ENCODE results near the gene MYCBP2.
"Not testable (repeated sequence)": the region's sequence is repeated elsewhere in the genome, so short reads cannot be mapped to it uniquely, and the experiment has no call there.

Gene MYCBP2

DNA sequence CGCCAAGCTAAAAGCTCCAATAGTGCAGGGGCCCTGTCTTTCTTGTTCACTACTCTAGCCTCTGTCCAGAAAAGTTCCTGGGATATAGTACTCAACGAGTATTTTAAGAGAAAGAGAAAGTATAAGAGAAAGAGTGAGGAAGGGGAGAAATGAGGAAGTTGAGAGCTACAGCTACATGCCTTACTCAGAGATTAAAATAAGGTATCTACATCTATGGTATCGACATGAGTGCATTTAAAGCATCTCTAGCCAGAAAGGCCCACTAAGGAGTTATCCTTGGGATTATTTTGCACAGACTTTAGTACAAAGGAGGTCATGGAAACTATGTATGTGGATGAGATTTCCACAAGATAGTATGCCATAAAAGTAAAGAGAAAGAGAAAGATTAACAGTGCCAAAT, 28.5 kb downstream of the MYCBP2 start:
- no peak for DNase-seq

- no peak for DNase-seq
Measured at GRCh38 chr13:77291774-77292173, 35.1 kb downstream of the MYCBP2 start.

DNA sequence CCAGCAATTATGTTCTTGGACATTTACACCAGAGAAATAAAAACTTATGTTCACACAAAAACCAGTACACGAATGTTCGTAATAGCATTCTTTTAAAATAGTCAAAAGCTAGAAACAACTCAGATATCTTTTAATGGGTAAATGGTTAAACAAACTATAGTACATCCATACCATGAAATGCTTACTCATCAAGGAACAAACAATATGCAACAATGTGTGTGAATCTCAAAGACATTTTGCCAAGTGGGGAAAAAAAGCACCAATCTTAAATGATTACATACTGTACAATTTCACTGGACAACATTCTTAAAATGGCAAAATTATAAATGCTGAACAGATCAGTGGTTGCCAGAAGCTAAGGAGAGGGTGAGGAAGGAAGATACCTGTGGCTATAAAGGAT, 36.6 kb downstream of the MYCBP2 start:
- DNase-seq: no peak

DNA sequence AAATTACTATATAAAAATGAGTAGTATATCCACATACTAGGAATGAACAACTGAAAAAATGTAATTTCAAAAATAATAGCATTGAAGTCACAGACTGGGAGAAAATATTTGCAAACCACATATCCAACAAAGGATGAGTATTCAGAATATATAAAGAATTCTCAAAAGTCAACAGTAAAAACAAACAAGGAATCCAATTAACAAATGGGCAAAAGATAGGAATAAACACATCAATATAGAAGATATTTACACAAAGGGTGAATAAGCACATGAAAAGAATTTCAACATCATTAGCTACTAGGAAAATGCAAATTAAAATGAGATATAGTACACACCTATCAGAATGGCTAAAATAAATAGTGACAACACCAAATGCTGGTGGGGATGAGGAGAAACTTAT, 37.0 kb downstream of the MYCBP2 start:
- no peak for DNase-seq

DNA sequence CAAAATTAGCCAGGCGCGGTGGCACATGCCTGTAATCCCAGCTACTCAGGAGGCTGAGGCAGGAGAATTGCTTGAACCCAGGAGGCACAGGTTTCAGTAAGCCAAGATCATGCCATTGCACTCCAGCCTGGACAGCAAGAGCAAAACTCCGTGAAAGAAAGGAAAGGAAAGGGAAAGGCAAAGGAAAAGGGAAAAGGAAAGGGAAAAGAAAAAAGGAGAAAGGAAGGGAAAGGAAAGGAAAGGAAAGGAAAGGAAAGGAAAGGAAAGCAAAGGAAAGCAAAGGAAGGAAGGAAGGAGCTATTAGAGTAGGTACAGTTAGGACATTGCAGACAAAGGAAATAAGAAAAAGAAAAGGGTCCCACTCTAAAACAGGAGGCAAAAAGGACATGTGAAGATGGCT, 41.3 kb downstream of the MYCBP2 start:
- not testable (repeated sequence) for DNase-seq

GRCh38 chr13:77285098-77285497, 41.8 kb downstream of the MYCBP2 start:
- DNase-seq: no peak

- no peak for DNase-seq
Measured at GRCh38 chr13:77274126-77274525, 52.8 kb downstream of the MYCBP2 start.

- DNase-seq: no peak
Measured at GRCh38 chr13:77269141-77269540, 57.8 kb downstream of the MYCBP2 start.

- DNase-seq: no peak
Measured at GRCh38 chr13:77267362-77267761, 59.5 kb downstream of the MYCBP2 start.

DNA sequence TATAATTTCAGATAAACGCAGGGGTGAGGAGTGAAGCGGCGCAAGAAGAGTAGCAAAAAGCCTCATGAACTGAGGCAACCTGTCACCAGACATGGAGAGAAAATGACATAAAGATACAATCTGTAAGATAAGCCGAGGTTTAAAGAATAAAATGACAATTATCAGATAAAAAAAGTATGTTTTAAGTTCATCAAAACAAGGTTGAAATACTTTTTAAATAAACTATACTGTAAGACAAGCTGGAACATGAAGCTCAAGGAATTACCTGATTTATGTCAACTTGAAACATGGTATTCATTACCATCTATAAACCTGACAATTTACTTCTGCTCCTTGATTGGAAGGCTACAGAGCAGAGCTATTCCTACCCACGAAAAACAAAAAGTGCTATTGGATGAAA, 61.6 kb downstream of the MYCBP2 start:
- DNase-seq: no peak

GRCh38 chr13:77262198-77262597, 64.7 kb downstream of the MYCBP2 start:
- no peak for DNase-seq

GRCh38 chr13:77250975-77251374, 75.9 kb downstream of the MYCBP2 start:
- no peak for DNase-seq

- not testable (repeated sequence) for DNase-seq
Measured at GRCh38 chr13:77245224-77245623, 81.7 kb downstream of the MYCBP2 start.

- DNase-seq: no peak
Measured at GRCh38 chr13:77239312-77239711, 87.6 kb downstream of the MYCBP2 start.

GRCh38 chr13:77235456-77236022, 91.4 kb downstream of the MYCBP2 start:
- DNase-seq: no peak

DNA sequence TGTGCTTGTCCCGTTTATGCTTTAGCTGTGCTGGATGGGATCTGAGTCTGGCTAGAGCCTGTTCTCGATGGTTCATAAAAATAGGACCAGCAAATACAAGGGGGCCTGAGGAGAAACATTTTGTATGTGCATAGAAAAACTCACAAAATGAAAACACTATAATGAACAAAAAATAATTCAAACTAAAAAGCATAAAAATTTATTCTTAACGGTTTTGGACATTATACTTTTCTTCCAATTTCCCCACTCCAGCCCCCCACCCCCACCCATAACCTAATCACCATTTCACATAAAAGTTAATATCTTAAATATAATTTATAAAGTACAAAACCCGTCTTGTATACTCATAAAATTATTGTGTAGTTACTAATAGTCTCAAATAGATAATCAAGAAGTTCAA, 93.7 kb downstream of the MYCBP2 start:
- DNase-seq: no peak

- no peak for DNase-seq
Measured at GRCh38 chr13:77230560-77230959, 96.3 kb downstream of the MYCBP2 start.

DNA sequence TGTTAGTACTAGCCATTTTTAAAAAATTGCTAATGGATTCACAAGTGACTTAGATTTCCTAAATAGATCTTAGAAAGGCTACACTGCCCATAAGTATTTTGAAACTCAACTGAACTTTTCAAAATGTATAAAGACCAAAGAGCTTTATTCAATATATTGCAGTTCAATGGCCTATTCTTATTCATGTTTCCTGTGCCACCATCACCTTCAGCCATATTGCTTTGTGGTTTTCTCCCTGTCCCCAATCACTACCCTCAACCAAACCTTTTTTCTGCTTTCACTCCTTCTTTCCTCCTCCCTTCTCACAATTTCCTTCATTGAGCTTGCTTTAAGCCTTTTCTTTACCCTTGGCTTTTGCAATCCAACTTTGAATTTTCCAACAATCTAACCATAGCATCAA, 100.9 kb downstream of the MYCBP2 start:
- DNase-seq: no peak

- DNase-seq: no peak
Measured at GRCh38 chr13:77222909-77223308, 104.0 kb downstream of the MYCBP2 start.

- no peak for DNase-seq
Measured at GRCh38 chr13:77222000-77222690, 104.7 kb downstream of the MYCBP2 start.

- DNase-seq: no peak
Measured at GRCh38 chr13:77219401-77219800, 107.5 kb downstream of the MYCBP2 start.

- DNase-seq: no peak
Measured at GRCh38 chr13:77218274-77218673, 108.6 kb downstream of the MYCBP2 start.

DNA sequence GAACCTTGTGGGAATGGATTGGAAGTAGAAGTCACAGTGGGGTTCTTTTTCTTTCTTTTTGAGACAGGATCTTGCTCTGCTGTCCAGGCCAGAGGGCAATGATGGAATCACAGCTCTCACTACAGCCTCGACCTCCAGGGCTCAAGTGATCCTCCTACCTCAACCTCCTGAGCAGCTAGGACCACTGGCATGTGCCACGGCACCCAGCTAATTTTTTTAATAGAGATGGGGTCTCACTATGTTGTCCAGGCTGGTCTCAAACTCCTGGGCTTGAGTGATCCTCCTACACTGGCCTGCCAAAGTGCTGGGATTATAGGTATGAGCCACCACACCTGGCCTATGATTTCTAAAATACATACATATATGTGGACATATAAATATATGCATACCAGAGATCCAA, 111.4 kb downstream of the MYCBP2 start:
- DNase-seq: no peak

DNA sequence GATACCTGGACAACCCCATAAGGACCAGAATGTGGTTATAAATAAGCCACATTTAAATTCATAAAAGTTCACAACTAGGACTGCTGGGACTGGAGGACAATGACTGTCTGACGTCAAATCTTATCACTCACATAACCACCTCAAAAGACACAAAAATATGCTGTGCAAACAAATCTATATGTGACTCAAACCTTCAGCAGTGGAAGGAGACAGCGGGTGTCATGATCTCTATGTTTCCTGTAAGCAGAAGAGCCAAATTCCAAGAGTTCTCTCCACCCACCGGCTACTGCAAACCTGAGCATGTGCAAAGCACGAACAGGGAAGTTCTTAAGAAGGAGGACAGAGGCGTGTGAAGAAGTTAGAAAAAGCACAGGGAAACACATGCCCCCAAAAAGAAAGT, 113.2 kb downstream of the MYCBP2 start:
- DNase-seq: no peak

- DNase-seq: no peak
Measured at GRCh38 chr13:77207943-77208342, 119.0 kb downstream of the MYCBP2 start.
